HEK293T (cell line): Measurements from ENCODE around the gene BMPR1B.

Experiments
- ELF4 ChIP-seq: fragments of 450-650 bp; IDR thresholded peaks from 2 replicates; pipeline ENCODE4 v1.6.1; 2017; ENCODE audit warnings: antibody characterized with exemption
- FOXA1 ChIP-seq: fragments of 450-650 bp; IDR thresholded peaks from 2 replicates; pipeline ENCODE4 v1.6.1; 2016; ENCODE audit warnings: mild to moderate bottlenecking
- LEF1 ChIP-seq: fragments of 450-650 bp; IDR thresholded peaks from 2 replicates; pipeline ENCODE4 v1.6.1; 2017; ENCODE audit warnings: mild to moderate bottlenecking, borderline replicate concordance
- PKNOX1 ChIP-seq: fragments of 450-650 bp; IDR thresholded peaks from 2 replicates; pipeline ENCODE4 v1.6.1; 2016
- SP1 ChIP-seq: fragments of 450-650 bp; IDR thresholded peaks from 2 replicates; pipeline ENCODE4 v1.6.1; 2017
- SUZ12 ChIP-seq: fragments of 450-650 bp; IDR thresholded peaks from 2 replicates; pipeline ENCODE4 v1.6.1; 2016; ENCODE audit warnings: mild to moderate bottlenecking

GRCh38 chr4:94871644-94872305 is 114.0 kb downstream of the BMPR1B start:
- TF ChIP-seq SUZ12: no peak
- TF ChIP-seq SP1: no peak
- no peak for TF ChIP-seq PKNOX1
- no peak for TF ChIP-seq ELF4
- TF ChIP-seq LEF1: no peak
- TF ChIP-seq FOXA1: no peak
